ENCODE measurements around the gene DNAJB7.

DNA sequence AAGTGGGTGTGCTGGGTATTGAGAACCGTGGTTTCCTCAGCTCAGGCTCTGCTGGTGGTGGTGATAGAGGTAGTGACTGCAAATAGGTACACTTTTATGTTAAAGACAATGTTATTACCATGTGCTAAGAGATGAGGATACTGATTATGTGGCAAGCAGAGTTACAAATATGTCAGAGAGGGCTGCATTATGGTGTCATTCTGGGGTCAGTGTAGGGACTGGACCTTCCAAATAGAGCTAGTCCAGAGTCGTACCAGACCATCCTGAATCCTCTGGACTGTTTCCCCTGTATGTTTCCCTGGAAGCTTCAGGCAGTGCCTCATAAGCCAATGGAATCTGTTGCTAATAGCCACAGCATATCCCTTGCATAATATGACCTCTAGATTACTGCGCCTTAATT lies at the start of gene DNAJB7:
- TF ChIP-seq, protein P1, sequence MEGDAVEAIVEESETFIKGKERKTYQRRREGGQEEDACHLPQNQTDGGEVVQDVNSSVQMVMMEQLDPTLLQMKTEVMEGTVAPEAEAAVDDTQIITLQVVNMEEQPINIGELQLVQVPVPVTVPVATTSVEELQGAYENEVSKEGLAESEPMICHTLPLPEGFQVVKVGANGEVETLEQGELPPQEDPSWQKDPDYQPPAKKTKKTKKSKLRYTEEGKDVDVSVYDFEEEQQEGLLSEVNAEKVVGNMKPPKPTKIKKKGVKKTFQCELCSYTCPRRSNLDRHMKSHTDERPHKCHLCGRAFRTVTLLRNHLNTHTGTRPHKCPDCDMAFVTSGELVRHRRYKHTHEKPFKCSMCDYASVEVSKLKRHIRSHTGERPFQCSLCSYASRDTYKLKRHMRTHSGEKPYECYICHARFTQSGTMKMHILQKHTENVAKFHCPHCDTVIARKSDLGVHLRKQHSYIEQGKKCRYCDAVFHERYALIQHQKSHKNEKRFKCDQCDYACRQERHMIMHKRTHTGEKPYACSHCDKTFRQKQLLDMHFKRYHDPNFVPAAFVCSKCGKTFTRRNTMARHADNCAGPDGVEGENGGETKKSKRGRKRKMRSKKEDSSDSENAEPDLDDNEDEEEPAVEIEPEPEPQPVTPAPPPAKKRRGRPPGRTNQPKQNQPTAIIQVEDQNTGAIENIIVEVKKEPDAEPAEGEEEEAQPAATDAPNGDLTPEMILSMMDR (IDR thresholded peaks at IDR 0.05): no peak
- no peak for TF ChIP-seq POLR2A (IDR thresholded peaks at IDR 0.05)
